GM21717 (cell line): ENCODE data around the gene OTUD5.

Experiments
- ATAC-seq: cut with Tn5 transposase; IDR thresholded peaks from one replicate; pipeline ENCODE4 v1.9.1; 2021; ENCODE audit warnings: mild to moderate bottlenecking, moderate library complexity; ENCODE audit not compliant: unreplicated experiment

Gene OTUD5

DNA sequence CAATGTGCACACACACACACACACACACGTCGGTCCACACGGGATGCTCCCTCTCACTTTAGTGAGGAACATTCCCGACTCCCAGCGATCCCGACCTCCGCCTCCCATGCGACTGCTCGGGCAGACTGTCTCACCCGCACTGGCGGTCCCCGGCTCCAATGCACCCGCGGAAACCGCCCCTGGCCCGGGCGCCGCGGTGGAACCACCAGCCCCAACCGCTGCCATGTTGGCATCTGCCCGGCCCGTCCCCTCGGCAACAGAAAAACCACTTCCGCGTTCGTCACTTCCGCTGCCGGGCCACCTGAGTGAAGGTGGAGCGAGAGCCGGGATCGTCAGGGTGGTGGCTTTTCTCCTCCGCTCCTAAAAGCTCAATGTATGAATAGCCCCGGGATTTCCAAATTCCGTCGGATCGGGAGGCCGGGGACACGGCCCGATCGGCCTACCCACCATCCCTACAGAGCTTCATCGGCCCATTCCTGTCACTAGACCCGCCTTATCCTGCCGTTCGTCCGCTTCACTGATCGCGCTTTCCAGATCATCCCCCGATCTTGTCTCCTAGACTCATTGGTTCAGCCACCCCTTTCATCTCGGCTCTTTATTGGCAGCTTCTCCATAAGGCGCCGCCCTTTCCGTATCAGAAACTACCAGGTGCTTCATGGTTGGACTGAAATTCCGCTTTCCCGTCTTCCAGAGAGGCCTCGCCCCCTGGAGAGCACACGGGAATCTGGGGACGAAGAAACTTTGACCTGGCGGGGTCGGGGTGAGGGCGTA lies 45.8 kb downstream of the OTUD5 start, which contains the start of gene SLC35A2:
TSS of gene SLC35A2 (minus strand) at position 235 of the 771 bp plus-strand sequence. CDS start at position 225, 10 bp downstream.
- ATAC-seq = peak; percentile 42

DNA sequence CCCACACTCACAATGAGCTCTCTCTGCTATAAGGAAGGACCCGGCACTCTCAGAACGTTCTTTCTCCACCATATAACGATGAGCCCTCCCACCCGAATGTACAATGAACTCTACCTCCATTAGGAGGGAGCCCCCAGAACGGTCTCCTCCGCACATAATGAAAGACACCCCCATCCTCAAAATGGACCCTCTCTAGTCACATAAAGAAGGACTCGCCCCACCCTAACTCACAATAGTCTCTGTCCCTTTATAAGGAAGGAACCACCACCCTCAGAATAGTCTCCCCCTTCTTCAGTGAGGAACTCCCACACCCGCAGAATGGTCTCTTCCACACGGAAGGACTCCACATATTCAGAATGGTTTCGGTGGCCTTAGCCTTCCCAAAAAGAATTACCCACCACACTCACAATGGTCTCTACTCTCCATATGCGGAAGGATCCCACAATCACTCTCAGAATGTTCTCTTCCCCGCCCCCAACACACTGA lies 46.4 kb downstream of the OTUD5 start:
- ATAC-seq = peak; percentile 4

DNA sequence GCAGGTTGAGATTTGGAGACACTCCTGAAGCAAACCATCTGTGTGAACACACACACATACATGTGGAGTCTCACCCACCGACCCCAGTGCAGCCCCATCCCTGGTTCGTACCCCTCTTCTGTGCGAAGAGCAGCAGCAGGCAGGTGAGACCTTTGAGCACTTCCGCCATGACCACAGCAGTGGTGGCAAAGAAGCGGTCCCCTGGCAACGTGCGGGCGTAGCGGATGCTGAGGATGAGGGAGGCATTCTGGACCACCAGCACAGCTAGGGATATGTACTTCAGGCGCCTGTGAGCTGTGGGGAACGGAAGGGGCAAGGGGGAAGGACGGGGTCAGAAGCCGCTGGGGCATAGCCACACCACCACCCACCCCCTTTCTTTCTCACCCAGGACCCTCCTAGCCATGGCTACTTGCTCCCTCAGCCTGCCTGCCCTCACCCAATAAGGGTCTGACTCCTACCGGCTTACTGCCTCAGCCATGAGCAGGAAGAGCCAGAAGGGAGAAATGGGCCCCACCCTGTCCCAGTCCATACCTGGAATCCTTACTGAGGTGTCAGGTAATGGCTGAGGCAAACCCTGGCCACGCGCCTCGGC lies 47.6 kb downstream of the OTUD5 start:
- no peak for ATAC-seq

DNA sequence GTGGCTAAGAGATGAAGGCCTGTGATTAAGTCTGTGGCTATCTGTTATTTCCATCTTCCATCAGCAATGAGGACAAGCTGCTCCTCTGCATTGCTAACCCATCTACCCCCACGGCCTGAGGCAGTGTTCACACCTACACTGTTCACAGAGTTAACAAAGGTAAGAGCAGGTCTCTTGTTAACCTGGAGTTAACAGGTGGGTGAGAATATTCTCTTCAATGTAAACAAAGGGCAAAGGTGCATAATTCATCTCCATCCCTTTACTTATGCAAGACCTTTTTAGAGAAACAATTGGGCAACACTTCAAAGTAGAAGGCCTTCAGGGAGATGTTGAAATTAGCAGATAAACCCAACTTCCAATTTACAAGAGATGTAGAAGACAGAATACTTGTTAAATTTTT lies 48.8 kb downstream of the OTUD5 start:
- ATAC-seq = no peak

DNA sequence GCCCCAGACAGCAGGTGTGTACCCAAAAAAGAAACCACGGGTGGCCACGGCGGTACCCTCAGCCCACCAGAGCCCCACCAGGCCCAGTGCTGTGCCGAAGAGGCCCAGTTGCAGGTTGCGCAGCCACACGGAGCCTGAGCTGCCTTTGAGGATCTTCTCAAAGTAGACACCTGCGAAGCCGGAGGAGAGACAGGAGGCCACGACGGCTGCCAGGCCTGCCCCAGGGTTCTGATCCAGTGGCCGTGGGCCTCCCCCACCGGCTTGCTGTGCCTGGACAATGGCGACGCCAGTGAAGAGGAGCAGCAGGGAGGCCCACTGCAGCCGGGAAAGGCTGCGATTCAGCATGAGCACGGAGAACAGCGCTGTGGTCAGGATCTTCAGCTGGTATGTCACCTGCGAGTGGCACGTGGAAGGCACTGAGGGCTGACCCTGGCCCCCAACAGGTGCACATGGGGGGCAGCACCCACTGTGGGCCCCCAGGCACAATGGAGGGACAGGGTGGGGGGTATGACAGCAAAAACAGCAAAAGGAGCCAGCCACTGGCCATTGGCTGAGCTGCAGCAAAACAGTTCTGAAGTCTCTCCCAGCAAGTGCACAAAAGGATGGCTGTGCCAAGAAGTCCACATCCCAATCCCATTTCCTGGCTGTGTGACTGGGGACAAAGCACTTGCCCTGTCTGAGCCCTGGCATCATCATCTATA lies 52.2 kb downstream of the OTUD5 start:
- no peak for ATAC-seq

DNA sequence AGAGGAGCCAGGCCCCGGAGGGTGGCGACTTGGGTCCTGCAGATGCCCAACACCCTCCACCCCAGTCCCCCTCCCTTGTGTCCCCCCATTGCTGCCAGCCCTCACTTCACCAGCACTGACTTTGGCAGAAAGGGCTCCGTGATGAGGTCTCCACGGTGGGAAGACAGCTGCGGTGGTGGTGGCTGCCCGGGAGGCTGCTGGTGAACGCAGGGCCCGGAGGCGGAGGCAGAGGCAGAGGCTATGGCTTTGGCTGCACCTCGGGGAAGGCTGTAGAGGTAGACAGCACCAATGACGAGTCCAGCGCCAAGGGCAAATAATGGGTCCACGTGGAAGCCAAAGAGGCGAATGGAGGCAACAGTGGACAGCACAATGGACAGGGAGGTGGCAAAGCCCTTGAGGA lies 52.8 kb downstream of the OTUD5 start:
- ATAC-seq = no peak

DNA sequence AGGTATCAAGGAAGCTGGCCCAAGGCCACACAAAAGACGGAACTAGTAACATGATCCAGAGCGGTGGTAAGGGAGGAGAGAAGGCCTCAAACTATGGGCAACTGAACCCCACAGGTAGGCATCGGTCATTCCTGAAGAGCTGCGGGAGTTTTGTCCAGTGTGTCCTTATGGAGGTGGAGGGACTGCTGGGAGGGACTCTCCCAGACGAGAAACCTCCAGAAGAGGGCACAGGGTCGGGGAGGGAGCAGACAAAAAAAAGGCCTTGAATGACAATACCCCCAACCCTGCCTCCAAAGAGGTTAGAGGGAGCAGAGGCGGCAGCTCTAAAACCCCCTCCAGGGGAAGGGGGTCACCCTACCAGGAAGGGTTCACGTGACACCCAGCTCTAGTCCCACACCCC lies 53.2 kb downstream of the OTUD5 start:
- ATAC-seq = no peak

DNA sequence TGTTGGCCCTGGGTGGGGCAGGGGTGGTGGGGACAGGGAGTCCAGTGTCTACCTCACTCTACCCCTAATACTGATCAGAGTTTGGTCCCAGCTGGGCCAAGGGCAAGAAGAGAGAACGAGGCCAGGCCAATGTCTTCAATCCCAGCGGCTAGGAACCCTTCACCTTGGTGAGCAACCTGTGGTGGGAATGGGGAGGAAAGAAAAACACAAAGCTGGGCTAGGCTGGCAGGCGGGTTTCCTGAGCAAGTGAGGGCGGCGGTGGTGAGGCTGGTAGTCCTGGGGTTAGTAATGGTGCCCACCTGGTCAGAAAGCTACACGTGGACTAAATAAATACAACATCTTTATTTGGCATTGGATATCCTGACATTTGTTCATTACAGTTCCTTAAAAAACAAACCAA lies 54.1 kb downstream of the OTUD5 start:
- no peak for ATAC-seq

DNA sequence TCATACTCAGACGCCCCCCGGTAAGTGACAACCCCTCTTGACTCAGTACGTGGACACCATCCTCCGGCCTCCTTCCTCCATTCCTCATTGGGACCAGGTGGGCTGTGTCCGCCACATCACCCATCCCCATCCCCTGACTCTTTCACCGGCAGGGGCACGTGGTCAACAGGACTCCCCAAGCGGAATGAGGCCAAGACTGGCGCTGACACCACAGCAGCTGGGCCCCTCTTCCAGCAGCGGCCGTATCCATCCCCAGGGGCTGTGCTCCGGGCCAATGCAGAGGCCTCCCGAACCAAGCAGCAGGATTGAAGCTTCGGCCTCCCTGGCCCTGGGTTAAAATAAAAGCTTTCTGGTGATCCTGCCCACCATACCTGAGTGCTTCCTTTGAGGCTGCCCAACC lies 54.6 kb downstream of the OTUD5 start:
- no peak for ATAC-seq

DNA sequence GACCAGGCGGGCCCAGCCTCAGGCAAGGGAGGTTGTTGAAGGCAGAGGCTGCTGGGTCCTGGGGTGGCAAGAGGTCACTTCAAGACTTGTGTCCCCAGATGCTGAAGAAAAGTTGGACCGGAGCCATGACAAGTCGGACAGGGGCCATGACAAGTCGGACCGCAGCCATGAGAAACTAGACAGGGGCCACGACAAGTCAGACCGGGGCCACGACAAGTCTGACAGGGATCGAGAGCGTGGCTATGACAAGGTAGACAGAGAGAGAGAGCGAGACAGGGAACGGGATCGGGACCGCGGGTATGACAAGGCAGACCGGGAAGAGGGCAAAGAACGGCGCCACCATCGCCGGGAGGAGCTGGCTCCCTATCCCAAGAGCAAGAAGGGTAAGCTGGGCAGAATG lies 55.3 kb downstream of the OTUD5 start:
- no peak for ATAC-seq

DNA sequence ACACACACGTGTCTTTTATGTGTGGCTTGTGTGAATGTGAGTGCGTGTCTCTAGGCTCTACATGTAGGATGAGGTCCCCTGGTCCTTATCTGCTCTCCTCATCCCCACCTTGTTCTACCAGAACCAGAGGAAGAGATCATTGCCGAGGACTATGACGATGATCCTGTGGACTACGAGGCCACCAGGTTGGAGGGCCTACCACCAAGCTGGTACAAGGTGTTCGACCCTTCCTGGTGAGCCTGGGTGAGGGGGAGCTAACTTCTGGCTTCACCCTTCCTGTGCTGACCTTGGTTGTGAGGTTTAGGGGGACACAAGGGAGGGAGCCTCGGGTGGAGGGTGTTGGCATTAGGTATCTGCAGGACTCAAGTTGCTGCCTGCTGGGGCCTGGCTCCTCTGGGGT lies 56.3 kb downstream of the OTUD5 start:
- ATAC-seq = no peak

DNA sequence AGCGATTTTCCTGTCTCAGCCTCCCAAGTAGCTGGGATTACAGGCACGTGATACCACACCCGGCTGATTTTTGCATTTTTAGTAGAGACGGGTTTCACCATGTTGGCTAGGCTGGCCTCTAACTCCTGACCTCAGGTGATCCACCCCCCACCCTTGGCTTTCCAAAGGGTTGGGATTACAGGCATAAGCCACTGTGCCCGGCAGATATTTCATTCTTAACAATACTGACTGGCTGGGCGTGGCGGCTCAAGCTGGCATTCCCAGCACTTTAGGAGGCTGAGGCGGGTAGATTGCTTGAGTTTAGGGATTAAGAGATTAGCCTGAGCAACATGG lies 58.4 kb downstream of the OTUD5 start:
- ATAC-seq = no peak

DNA sequence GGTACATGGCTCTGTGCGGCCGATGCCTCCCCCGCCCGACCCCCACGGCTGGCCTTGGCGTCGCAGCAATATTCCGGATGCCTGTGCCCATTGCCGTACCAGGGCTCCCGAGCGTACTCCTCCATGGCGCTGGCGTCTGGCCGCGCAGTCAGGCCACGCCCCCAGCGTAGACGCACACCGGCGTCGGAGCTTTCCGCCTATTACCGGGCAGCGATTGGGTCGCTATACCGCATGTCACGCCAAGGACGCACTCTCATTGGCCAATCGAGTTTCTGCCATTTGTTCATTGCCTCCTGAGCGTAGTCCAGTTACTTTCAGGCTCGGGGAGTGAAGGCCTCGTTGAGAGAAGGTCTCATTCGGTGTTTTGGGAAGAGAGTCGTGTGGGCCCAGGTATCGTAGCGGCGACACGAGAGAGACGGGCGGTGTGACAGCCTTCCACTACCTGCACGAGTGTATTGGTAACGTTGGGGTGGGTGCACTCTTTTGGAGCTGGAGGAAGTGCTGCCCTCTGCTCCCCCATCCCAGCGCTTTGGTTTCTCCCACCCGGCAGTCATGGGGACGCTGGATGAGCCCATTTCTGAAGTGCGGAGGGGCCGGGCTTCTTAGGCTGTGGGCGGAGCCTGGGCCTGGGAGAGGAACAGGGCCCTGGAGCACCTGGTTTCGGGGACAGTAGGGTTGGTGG lies 59.6 kb downstream of the OTUD5 start, which contains the start of the genes PQBP1 and TIMM17B:
TSS of gene PQBP1 (plus strand) at position 306 of the 682 bp plus-strand sequence. CDS start 580 bp downstream, outside the sequence.
TSS of gene TIMM17B (minus strand) at position 144 of the 682 bp plus-strand sequence. CDS start at position 125, 19 bp downstream.
- ATAC-seq = peak; percentile 82

DNA sequence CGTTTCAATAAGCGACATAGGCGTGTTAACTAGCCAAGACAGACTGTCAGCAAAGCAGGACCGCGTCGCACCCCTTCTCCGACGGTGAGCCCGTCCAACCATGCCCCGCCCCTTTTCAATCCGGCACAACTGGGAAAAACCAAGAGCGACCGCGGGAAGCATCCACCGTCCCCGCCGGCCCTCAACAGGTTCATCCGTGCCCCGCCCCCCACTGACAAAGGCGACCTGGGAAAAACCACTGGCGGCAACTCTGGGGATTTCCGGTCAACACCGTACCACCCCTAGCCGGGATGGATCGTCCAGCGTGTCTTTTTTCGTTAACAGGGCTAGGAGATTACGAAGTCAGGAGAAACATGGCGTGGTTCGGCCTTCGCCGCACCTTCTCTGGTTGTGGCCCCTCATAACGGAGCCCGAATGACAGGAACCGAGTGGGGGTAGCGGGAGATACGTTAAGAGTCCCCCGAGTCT lies 60.2 kb downstream of the OTUD5 start:
- ATAC-seq = peak; percentile 18

DNA sequence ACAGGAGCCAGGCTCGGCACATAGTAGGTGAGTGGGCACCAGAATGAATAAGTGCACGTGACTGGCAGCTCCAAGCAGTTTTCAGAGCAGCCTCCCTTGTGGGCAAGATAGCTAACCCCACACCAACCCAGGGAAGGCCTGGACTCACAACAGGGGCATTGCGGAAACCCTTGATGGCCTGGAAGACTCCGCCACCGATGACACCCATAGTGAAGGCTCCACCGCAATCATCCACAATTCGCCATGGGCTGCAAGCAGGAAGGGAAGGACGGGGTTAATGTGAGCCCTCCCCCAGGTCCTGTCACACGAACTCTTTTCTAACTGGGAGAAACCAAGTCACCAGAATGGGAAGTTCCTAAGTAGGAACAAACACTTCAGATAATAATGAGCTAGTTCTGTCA lies 60.8 kb downstream of the OTUD5 start:
- ATAC-seq = no peak

DNA sequence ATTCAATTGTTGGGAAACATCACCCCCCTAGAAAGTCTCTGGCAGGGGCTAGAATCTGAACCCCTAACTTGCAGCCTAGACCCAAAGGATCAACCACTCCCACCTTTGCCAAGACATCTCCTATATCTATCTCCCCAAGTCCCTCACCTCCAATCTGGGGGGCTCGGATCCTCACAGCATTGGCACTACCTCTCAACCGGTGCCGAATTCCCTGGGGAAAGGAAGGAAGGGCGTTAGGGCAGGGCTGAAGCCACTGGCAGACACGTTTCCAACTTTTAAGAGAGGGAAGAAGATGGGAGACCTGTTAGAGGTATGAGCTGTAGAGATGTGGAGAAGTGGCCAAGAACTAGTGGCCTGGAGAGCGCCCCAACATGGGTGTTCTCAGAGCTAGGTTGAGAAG lies 62.5 kb downstream of the OTUD5 start:
- no peak for ATAC-seq

DNA sequence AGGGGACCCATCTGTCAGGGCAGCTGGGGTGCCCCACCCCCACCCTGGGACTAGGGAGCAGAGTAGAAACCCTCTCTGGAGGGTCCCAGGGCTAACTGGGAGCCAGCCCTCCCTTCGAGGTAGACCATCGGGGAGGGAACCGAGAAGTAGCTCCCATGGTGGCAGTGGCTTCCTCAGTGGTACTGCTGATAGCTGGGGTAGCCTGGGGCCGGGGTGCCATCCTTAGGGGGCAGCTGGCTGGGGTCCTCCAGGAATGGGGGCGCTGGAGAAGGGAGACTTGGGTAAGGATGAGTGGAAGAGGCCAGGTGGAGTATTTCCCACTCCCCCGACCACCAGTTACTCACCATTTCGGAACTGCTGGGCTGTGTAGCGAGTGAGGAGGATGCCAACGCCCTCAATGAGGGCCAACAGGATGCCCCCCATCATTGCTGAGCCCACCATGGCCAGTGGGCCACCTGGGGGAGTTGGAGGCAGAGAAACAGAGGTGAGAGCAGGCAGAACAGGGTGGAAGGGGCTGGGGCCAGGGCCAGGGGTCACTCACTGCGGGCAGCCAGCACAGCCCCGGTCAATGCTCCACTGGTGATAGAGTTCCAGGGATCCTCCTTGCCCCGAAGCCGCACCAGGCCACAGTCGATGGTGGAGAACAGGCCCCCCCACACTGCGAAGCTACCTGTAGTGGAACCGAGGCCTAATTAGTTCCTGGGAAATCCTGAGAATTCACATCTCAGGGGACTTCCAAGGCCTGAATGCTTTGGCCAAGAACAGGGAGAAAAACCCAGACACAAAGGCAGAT lies 63.7 kb downstream of the OTUD5 start:
- ATAC-seq = no peak

DNA sequence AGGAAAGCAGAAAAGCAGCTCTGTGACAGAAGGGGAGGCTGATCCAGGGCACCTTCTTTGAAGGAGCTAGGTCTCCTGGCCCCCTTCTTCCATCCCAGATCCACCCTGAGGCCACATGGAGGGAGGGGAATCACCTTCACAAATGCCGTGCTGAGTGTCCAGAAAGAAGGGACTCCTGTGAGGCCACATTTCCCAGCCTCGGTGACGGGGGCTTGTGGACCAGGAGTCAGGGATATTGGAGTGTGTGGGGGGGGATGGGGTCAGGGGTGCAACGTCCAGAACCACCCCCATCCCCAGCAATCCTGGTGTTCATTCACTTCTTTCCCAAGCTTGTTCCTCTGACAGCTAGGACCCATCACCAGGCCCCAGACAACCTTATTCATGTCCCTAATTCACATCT lies 64.5 kb downstream of the OTUD5 start:
- no peak for ATAC-seq

DNA sequence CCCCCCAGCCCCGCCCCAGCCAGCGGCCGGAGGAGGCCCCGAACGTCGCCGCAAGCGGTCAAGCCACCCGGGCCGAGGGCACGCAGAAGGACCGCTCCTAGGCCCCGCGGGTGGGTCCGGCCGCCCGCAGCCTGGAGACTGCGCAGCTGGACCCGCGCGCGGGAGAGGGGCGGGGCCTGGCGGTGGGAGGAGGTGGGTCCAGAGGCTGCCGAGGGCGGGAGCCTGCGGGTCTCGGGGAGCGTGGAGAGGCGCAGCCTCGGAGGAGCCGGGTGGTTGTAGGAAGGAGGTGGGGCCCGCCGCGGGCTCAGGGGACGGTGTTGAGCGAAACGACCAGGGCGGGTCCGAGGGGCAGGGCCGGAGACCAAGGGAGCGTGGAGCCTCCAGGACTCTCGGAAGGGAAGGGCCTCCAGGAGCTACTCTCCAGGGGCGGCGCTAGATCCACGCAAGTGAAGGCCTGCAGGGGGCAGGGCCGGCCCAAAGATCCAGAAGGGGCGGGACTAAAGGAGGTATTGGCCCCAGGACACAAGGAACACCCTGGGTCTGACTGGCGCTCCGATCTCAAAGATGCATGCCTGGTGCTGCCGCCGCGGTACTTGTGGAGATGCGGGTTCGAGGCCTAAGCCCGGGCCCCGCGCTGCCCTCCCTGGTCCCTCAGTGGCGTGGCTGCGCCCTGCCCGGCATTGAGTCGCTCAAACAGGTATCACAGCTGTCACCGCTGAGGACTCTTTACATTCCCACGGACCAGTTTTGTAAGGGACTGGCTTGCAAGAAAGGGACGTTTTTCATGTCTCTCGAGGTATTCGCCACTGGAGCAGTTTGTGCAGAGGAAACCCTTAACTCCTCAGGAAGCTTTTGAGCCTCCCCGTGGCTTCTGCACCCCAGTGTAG lies 65.8 kb downstream of the OTUD5 start:
- peak; percentile 75 for ATAC-seq
